HAP-1 (cell line): ENCODE measurements around the gene DLG5.

Experiments
- DNase-seq, 2 experiments: peaks; one replicate each; pipeline ENCODE4 v3.0.0-alpha.2; 2016 to 2020; ENCODE audit warnings: low spot score in 2 of 2
- H3K27me3 ChIP-seq: fragments of 250-450 bp; sonication (Bioruptor Pico); 2 replicates; pipeline ENCODE4 v1.5.1; 2020; ENCODE audit warnings: low read depth, mild to moderate bottlenecking, moderate library complexity
- H3K36me3 ChIP-seq: fragments of 250-450 bp; sonication (Bioruptor Pico); replicated peaks from 2 replicates; pipeline ENCODE4 v1.5.1; 2020; ENCODE audit warnings: mild to moderate bottlenecking
- H3K4me1 ChIP-seq: fragments of 250-450 bp; sonication (Bioruptor Pico); 2 replicates; pipeline ENCODE4 v1.5.1; 2020; ENCODE audit warnings: mild to moderate bottlenecking
- H3K4me3 ChIP-seq: fragments of 250-450 bp; sonication (Bioruptor Pico); 2 replicates; pipeline ENCODE4 v1.5.1; 2020; ENCODE audit warnings: mild to moderate bottlenecking, moderate library complexity
- H3K9me3 ChIP-seq: fragments of 250-450 bp; sonication (Bioruptor Pico); 2 replicates; pipeline ENCODE4 v1.5.1; 2020; ENCODE audit warnings: mild to moderate bottlenecking, moderate library complexity
- in situ Hi-C: fragments of 300-500 bp; cut with MboI; formaldehyde crosslinking; loops from 3 replicates; pipeline ENCODE4 v1.14.3; 2020; ENCODE audit warnings: low sequenced_read_pairs, inconsistent platforms, mixed read lengths

The DLG5 gene

DNA sequence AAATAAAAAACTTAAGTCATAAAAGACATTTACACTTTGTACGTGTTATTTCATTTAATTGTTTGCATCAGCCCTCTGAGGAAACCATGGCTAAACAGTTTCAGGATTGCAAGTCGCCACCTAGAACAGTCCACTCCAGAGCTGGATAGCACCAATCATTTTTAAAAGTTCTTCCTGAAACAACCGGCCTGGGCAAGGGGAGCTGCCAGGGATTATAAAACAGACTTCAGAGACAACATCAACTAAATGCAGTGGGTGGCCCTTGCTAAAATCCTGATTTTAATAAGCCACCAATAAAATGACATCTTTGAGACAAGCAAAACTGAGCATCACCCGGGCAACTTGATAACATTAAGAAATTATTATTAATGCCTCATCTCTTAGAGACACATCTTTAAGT lies 13.5 kb downstream of the DLG5 start:
- no peak overlapping the region for H3K4me3 ChIP-seq
- H3K9me3 ChIP-seq: no peaks in the 10 kb centered on the region
- no peaks in the 10 kb centered on the region for H3K4me1 ChIP-seq
- in situ Hi-C loops: no loop called here
- no peaks in the 10 kb centered on the region for H3K27me3 ChIP-seq
- no peaks in the 10 kb centered on the region for H3K36me3 ChIP-seq
- no peak for DNase-seq

DNA sequence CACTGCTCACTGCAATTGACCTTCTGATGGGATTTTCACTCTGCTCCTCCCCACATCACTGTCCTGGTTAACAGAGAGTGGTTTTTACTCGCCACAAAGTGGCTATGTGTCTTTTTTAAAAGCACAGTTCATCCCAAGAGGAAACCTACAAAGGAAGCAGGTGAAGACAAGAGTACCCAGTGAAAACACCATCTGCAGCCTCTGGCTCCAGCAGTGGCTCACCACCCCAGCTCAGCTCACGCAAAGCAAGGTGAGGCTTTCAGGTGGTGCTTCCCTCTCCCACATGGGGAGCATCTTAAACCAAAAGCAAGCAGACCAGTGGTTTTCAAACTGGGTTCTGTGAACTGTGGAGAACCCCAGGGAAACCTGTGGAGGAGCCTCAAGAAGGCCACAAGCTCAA lies 14.0 kb downstream of the DLG5 start:
- H3K36me3 ChIP-seq: no peaks in the 10 kb centered on the region
- H3K4me3 ChIP-seq: no peak overlapping the region
- no peaks in the 10 kb centered on the region for H3K4me1 ChIP-seq
- no peak for DNase-seq
- no peaks in the 10 kb centered on the region for H3K27me3 ChIP-seq
- in situ Hi-C loops: no loop called here
- no peaks in the 10 kb centered on the region for H3K9me3 ChIP-seq

GRCh38 chr10:77911535-77912123 lies 14.9 kb downstream of the DLG5 start:
- Histone ChIP-seq H3K36me3 (no peaks in the 10 kb centered on the region), H3K4me1 (no peaks in the 10 kb centered on the region), H3K4me3 (no peak overlapping the region), H3K9me3 (no peaks in the 10 kb centered on the region), H3K27me3 (no peaks in the 10 kb centered on the region)
- in situ Hi-C loops: no loop called here
- no peak for DNase-seq

DNA sequence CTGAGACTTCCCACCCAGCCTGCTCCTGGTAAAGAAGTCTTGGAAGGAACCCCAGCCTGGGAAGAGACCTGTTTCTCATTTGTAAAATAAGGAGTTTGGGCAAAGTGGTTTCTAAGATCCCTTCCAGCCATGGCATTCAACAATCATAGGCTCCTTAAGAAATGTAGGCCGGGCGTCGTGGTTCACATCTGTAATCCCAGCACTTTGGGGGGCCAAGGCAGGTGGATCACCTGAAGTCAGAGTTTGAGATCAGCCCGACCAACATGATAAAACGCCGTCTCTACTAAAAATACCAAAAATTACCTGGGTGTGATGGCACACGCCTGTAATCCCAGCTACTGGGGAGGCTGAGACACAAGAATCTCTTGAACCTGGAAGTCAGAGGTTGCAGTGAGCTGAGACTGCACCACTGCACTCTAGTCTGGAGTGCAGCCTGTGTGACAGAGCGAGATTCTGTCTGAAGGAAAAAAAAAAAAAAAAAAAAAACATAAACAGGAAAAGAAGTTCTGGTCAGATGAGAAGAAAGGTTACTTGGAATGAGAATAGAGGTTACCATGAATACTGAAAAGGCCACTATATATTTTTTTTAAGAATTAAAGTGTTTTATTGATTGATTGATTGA lies 15.9 kb downstream of the DLG5 start:
- DNase-seq: no peak
- H3K9me3 ChIP-seq: no peaks in the 10 kb centered on the region
- no peaks in the 10 kb centered on the region for H3K36me3 ChIP-seq
- no peak overlapping the region for H3K4me3 ChIP-seq
- in situ Hi-C loops: no loop called here
- no peaks in the 10 kb centered on the region for H3K27me3 ChIP-seq
- H3K4me1 ChIP-seq: no peaks in the 10 kb centered on the region

DNA sequence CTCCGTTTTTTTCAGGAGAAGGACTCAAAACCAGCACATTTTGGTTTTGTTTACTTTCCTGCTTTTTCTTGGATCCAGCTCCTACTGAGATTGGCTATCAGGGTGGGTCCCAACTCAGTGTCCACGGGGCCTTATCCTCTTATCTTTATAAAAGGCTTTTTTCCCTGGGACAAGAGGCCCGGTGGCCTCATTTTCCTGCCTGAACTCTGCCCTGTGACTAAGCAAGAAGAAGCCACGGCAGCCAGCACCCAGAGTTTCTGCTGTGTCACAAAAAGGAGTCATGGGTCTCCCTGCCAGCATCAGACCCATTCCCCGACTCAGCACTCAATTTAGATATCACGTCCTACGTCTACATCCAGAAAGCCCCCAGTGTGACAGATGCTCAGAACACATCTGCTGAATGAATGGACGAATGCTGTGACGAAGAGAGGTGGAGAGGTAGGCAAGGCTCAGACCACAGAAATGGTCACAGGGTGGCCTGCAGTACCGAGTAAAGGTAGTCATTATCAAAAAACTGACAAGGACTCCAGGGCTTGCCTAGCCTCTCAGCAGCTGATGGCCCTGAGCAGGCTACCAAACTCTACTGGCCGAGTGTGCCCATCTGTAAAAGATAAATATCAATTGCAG lies 16.7 kb downstream of the DLG5 start:
- H3K36me3 ChIP-seq: no peaks in the 10 kb centered on the region
- in situ Hi-C loops: no loop called here
- no peaks in the 10 kb centered on the region for H3K27me3 ChIP-seq
- no peak for DNase-seq
- no peak overlapping the region for H3K4me3 ChIP-seq
- no peaks in the 10 kb centered on the region for H3K4me1 ChIP-seq
- H3K9me3 ChIP-seq: no peaks in the 10 kb centered on the region

DNA sequence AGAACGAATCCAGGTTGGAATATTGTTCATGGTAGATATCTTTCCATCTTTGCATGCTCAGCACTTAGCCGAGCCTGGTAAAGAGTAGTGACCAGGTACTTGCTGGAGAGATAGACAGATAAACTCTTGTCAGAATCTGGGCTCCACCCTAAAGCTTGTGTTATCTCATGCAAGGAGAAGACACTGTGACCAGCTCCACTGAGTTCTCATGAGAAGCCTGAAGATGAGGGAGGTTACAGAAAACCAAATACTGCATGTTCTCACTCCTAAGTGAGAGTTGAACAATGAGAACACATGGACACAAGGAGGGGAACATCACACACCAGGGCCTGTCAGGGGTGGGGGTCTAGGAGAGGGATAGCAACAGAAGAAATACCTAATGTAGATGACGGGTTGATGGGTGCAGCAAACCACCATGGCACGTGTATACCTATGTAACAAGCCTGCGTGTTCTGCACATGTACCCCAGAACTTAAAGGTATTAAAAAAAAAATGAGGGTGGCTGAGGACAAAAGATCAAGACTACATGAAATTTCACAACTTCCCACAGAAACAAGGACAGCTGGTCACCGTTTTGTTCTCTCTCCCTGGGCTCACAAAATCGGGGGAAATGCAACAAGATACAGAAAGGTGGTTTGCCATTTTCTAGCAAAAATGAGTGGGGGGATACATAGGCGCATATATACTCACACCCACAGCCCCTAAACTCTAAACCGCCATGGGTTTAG lies 17.4 kb downstream of the DLG5 start:
- in situ Hi-C loops: no loop called here

DNA sequence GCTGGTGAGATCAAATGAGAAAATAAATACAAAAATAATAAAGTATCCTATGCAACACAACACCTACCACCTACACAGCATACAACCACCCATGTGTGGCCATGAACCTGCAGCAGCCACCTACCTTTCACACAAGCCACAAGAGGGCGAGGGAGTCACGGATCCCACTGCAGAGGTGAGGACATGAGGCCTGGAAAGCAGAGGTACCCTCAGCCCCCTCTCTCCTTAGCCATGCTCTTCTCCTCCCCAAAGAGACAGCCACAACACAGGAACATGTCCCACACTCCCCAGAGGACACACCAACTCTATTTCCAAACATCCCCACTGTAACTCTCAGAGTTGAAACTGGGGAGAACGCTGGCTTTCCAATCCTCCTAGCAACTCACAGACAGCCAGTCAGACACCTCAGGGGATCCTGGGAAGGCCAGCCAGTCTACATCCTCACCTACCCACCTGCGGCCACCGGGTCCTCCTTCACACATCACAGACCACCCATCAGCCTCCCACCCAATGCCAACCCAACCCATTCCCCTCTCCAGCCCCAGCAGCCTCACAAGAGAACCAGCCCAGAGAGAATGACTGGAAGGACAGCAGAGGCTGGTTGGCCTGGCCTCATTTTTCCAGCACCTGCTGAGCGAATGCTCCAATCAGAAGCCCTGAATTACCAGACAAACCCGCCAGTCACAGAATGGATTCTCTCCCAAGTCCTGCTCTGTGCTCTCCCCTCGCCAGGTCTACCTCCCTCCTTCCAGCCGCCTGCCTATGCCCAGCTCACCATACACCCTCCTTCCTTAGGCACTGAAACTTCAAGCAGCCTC lies 18.4 kb downstream of the DLG5 start:
- Histone ChIP-seq H3K4me3 (no peak overlapping the region), H3K27me3 (no peaks in the 10 kb centered on the region), H3K9me3 (no peaks in the 10 kb centered on the region), H3K36me3 (no peaks in the 10 kb centered on the region), H3K4me1 (no peaks in the 10 kb centered on the region)
- in situ Hi-C loops: no loop called here
- no peak for DNase-seq

More for the DNA sequence above, 17.4 kb downstream of the DLG5 start:
- H3K36me3 ChIP-seq: no peaks in the 10 kb centered on the region
- H3K4me1 ChIP-seq: no peaks in the 10 kb centered on the region
- no peak for DNase-seq
- no peaks in the 10 kb centered on the region for H3K9me3 ChIP-seq
- no peak overlapping the region for H3K4me3 ChIP-seq
- no peaks in the 10 kb centered on the region for H3K27me3 ChIP-seq

- in situ Hi-C loops: no loop called here
- Histone ChIP-seq H3K4me3 (no peak overlapping the region), H3K9me3 (no peaks in the 10 kb centered on the region), H3K27me3 (no peaks in the 10 kb centered on the region), H3K36me3 (no peaks in the 10 kb centered on the region), H3K4me1 (no peaks in the 10 kb centered on the region)
- no peak for DNase-seq
These were observed 19.1 kb downstream of the DLG5 start for GRCh38 chr10:77907462-77907861.

GRCh38 chr10:77906951-77907421 lies 19.6 kb downstream of the DLG5 start:
- no peak overlapping the region for H3K4me3 ChIP-seq
- DNase-seq: no peak
- H3K36me3 ChIP-seq: no peaks in the 10 kb centered on the region
- no peaks in the 10 kb centered on the region for H3K4me1 ChIP-seq
- H3K9me3 ChIP-seq: no peaks in the 10 kb centered on the region
- no peaks in the 10 kb centered on the region for H3K27me3 ChIP-seq
- in situ Hi-C loops: no loop called here

- no peak overlapping the region for H3K4me3 ChIP-seq
- H3K9me3 ChIP-seq: no peaks in the 10 kb centered on the region
- DNase-seq: no peak
- no peaks in the 10 kb centered on the region for H3K4me1 ChIP-seq
- no peaks in the 10 kb centered on the region for H3K36me3 ChIP-seq
- in situ Hi-C loops: no loop called here
- H3K27me3 ChIP-seq: no peaks in the 10 kb centered on the region
These were observed 20.8 kb downstream of the DLG5 start for GRCh38 chr10:77905781-77906180.

DNA sequence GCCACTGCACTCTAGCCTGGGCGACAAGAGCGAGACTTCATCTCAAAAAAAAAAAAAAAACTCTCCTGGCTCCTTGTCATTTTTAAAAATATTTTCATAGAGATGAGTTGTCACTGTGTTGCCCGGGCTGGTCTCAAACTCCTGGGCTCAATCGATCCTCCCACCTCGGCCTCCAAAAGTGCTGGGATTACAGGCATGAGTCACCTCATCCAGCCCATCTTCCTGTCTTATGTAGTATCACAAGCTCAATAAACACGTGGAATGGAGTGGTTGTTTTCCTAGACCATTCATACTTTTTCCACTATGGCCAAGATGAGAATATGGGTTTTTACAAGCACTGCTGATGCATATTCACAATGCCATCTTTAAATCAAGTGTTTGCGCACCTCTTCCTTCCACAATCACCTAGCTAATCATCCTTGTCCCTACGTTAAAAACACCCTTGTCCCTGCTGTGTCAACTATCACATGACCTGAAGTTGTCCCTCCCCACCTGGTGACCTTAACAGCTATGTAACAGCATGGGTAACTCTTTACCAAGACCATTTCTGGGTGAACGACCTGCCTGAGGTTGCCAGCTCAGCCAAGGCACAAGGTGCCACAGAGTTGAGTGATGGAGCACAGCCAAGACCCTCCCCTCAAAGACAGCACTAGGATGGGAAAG lies 21.3 kb downstream of the DLG5 start:
- Histone ChIP-seq H3K36me3 (no peaks in the 10 kb centered on the region), H3K27me3 (no peaks in the 10 kb centered on the region), H3K4me3 (no peak overlapping the region), H3K4me1 (no peaks in the 10 kb centered on the region), H3K9me3 (no peaks in the 10 kb centered on the region)
- no peak for DNase-seq
- in situ Hi-C loops: no loop called here

GRCh38 chr10:77904100-77904840 lies 22.3 kb downstream of the DLG5 start:
- no peak for DNase-seq
- Histone ChIP-seq H3K27me3 (no peaks in the 10 kb centered on the region), H3K36me3 (no peaks in the 10 kb centered on the region), H3K9me3 (no peaks in the 10 kb centered on the region), H3K4me3 (no peak overlapping the region), H3K4me1 (no peaks in the 10 kb centered on the region)
- in situ Hi-C loops: no loop called here
